Stimulated activated CD8-positive, alpha-beta memory T cell treated with anti-CD3 and anti-CD28 coated beads, Interleukin-4, amount 100 ng/mL, for 48 hours (primary cell): ENCODE measurements around the gene SPECC1L.
"Not testable (repeated sequence)": the region's sequence is repeated elsewhere in the genome, so short reads cannot be mapped to it uniquely, and the experiment has no call there.

Experiments
- DNase-seq: peaks from one replicate; pipeline ENCODE4 v3.0.0-alpha.2; 2020

Gene SPECC1L

DNA sequence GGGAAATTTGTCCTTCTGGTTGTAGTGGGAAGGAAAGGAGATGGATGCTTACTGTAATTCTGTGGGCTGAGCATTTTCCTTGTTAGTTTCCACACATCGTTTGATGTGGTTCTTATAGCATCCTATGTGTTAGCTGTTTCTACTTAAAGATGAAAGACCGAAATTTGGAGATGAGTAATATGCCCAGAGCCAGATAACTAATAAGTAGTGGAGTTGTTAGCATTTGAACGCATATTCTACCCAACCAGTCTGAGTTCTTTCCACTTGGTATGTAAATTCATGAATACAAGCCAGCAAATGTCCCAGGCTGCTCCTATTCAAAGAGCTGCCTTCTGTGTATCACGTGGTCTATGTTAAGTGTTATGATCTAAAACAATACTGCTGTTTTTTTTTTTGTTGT lies 14.6 kb downstream of the SPECC1L start:
- no peak for DNase-seq

DNA sequence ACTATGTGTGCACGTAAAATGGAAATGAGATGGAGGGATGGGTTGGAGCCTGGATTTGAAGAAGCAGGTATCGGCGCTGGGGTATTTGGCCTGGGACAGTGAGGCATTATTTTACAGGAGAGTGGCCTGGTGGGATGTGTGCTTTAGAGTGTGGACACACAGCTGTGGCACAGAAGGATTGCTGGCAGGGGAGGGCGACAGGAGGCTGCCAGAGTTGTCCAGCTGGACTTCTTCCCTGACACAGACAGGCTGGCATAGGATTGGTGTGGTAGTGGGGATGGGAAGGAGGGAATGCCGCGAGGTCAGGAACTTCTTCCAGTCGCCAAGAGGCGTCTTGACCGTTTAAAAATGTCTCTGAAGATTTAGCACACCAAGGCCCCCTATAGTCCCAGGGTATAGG lies 16.6 kb downstream of the SPECC1L start:
- DNase-seq = not testable (repeated sequence)

DNA sequence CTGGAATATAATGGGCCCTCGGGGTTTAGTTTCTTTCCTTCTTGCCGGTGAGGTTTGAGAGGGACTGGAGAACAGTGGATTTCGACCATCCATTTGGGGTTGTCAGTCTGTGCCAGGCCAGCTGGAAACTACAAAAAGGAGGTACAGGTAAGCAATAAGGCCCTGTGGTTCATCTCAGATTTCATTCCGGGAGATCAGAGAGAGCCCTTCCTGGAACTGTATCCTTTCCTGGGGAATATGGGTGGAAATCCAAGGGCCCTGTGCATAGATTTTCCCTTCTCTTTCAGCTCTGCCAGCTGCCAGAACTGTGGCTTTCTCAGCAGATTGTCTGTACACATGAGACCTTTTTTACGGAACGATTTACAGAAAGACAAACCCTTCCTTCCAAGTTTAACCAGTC lies 17.2 kb downstream of the SPECC1L start:
- not testable (repeated sequence) for DNase-seq

DNA sequence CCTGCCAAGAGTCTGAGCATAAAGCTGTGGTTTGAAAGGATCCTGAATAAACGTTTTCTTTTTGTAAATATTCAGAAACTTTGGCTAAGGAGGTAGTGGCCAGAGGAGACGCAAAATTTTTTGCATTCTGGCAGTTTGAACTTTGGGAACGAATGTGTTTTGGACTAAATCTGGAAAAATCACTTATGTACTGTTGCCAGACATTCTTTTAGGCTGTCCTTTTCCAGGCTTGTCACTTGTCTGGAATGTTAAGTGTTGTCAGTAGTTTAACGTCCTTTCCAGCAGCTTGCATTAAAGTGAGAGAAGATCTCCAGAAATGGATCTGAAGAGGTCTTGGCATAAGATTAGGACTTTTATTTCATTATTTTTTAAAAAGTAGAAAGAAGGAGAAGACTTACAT lies 18.5 kb downstream of the SPECC1L start:
- no peak for DNase-seq

DNA sequence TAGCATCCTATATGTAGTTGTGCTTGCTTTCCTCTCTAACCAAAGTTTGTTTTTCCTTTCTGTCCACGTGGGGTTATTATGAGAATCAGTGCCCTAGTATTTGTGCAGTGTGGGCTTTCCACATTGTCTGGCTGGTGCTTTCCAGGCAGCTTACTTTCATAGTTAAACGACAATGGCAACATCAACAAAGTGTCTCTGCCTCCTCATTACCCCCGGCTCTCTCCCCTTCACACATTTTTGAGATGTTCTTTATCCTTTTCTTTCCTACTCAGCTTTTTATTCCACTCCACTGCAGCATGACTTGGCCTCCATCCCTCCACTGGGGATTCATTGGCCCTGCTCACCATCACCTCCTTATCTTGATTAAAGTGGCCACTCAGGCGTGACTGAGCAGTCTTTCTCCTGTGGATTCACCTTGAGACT lies 19.1 kb downstream of the SPECC1L start:
- no peak for DNase-seq

DNA sequence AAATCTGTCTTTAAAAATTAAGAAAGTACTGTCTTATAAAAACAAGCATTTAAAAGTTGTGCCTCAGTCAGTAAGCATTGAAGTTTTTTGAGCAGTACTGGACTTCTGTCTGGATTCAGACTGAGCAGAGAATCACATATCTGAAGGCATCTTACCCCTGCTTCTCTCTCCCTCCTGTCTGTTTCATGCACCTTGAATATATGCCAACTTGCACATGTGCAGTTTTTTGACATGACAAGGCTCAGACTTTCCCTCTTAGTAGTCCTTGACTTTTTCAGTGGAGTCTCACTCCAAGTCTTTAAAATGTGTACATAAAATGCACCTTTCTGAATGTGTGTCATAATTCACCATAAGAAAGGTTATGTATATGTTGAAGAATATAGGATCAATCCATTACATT lies 19.8 kb downstream of the SPECC1L start:
- DNase-seq = no peak

DNA sequence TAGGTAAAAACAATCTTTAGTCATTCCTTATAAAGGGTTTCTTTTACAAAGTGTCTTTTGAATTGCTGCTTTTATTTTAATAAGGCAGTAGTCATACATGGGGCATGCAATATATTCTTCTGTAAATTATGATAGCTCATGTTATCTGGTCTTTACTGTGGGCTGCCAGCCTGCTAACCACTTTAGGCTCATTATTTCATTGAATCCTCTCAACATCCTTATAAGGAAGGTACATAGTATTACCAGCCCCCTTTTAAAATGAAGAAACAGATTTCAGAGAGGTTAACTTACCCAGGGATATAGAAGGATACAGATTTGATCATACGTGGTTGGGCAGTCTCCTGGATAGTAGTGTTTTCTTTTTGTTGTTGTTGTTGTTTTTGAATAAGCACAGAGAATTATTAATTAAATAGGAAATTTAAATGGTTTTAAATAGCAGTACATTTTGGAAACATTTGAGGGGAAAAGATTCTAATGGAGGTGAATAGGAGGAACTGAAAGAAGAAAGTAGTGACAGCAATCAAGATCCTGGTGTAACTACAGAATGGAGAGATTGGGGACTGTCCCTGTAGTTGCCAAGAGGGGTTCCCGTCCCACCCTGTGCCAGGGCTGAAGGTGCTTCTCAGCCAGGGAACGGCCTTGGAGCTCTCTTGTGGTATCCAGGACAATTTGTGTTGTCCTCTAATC lies 21.0 kb downstream of the SPECC1L start:
- DNase-seq = no peak

DNA sequence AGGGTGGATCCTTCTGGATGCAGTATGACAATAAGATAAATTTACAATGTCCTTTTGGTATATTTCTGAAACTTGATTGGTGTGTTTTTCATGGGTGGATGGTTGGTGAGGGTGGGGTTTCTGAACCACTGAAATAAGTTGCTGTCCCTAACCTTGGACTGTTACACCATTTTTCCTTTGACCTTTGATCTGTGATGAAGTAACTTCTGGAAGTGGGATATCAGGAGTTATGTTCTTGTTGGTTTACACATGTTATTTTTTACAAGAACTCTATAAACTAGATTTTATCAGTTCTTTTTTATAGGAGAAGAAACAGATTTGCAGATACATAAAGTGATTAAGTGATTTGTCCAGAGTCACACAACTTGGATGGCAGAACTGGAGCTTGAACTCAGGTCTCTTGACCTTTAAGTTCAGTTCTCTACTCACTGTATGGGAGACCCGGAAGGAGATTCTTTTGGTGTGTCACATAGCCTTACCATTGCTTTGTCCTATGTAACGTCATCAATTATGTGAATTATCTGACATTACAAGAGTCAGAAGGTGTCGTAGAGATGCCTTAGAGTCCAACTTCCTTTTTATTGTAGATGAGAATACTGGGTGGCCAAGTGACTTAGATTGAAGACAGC lies 21.7 kb downstream of the SPECC1L start:
- DNase-seq = not testable (repeated sequence)

DNA sequence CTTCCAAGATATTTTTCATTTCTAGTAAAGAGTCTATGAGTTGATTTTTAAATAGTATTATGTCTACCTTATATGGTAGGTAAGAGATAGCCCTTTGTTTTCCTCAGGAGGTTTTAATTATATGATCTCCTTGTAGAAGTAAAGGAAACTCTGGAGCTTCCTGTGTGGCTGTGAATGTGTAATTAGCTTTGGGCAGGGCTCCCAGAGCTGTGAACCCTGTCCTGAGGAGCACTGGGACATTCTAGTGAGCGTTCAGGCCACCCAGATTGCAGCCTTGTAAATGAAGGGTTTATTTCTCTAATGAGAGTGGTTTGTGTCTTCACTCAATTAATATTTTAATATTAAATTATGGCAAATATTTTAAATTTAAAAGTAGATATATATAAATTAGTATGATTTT lies 24.3 kb downstream of the SPECC1L start:
- not testable (repeated sequence) for DNase-seq

DNA sequence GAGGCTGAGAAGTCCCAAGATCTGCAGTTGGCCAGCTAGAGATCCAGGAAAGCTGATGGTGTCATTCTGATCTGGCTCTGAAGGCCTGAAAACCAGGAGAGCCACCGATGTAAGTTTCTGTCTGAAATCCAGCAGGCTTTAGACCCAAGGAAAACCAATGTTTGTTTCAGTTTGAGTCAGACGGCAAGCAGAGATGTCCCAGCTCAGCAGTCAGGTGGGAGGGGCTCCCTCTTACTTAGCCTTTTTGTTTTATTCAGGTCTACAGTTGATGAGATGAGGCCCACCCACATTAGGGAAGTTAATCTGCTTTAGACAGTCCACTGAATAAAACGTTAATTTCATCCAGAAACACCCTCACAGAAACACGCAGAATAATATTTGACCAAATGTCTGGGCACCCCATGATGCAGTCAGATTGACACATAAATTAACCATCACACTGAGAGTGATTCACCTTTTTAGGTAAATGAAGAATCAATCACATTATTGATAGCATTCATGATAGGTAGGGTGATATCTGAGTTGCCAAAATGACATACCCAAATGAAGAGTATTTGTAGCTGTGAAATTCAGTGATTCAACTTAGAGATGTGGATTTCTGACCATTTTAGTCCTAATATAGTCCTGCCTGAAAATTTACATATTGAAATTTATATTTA lies 28.0 kb downstream of the SPECC1L start:
- DNase-seq = not testable (repeated sequence)

DNA sequence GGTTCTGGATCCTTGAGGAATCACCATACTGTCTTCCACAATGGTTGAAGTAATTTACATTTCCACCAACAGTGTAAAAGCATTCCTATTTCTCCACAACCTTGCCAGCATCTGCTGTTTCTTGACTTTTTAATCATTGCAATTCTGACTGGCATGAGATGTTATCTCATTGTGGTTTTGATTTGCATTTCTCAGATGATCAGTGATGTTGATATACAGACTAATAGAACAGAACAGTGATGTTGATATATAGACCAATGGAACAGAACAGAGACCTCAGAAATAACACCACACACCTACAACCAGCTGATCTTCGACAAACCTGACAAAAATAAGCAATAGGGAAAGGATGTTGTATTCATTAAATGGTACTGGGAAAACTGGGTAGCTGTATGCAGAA lies 29.9 kb downstream of the SPECC1L start:
- DNase-seq = not testable (repeated sequence)

DNA sequence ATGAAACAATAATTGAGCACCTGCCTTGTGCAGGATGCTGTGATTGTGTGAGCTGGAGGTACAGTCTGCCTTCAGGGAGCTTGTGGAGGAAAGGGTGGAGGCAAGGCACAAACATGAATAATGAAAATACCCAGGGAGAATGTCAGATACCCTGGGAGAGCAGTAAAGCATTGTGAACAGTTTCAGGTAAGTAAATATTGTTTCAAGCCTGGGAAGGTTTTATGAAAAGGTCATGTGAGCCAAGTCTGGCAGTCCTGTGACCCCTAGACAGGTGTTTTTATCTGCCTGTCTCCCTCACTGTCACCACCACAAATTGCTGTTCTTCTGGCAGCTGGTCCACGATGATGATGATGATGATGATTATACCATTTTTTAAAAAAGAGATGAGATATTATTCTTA lies 32.0 kb downstream of the SPECC1L start:
- no peak for DNase-seq

DNA sequence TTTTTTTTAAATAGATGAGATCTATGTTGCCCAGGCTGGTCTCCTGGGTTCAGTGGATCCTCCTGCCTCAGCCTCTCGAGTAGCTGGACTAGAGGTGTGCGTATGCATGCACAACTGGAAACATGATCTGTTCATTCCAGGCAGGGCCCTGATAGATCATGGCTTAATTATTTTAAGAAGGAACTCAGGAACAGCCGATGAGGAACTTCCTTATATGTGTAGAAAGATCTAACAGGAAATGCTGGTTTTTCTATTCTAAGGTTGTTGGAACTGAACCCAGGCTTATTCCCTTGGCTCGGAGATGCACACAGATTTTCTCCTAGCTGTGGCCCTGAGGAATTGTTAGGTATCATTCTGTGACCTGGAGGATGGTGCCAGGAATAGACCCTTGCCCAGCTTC lies 32.4 kb downstream of the SPECC1L start:
- no peak for DNase-seq

DNA sequence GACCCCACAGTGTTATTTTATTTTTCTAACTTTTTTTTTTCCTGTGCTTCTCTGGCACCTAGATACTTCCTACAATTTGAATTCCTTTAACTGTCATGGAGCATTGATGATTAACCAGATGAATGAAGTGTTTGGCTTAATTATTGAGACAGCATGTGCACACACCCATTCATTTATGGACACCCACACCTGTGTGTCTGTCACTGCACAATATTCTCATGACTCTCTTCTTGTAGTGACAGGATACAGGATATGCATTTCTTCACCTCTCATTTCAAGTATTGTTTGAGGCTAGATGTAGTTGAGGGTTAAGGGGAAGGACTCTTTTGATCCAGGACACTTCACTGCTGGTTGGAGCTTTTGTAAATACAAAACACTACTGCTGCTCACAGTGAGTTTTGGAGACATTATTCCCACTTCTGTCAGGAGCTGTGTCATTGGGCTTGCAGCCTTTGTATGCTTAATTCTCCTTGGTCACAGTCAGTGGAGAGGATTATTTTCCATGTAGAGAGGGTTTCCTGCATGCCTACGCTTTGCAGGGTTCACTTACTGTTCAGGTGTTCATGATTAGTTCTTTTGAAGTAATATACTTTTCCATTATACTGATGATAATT lies 33.5 kb downstream of the SPECC1L start:
- DNase-seq = no peak

DNA sequence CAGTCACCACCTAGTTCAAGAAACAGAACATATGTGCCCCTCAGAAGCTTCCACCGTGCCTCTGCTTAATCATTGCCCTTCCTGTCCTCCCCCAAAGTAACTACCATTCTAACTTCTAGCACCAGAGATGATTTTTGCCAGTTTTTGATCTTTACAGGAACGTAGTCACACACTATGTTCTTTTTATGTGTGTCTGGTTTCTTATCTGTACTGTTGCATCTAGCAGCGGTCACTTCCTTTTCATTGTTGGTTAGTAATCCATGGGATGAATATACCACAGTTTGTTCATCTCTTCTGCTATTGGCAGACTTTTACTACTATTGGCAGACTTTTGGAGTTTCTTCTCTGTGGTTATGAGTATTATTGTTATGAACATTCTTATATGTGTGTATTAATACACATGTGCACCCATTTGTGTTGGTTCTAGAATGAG lies 34.6 kb downstream of the SPECC1L start:
- no peak for DNase-seq

DNA sequence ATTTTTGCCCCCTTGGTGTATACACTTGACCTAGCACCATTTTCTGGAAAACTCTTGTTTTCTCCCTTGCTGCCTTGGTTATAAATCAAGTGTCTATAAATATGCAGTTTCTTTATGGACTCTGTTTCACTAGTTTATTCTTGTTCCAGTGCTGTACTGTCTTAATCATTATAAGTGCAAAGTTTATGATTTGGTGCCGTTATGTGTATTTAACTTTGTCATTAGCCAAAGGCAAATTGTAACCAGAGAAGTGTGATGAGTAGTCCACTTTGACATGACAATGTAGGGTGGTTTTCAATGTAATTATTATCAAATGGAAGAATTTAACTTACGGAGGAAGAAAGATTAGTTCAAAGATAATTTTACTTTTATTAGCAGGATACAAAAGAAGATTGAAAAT lies 40.3 kb downstream of the SPECC1L start:
- no peak for DNase-seq

DNA sequence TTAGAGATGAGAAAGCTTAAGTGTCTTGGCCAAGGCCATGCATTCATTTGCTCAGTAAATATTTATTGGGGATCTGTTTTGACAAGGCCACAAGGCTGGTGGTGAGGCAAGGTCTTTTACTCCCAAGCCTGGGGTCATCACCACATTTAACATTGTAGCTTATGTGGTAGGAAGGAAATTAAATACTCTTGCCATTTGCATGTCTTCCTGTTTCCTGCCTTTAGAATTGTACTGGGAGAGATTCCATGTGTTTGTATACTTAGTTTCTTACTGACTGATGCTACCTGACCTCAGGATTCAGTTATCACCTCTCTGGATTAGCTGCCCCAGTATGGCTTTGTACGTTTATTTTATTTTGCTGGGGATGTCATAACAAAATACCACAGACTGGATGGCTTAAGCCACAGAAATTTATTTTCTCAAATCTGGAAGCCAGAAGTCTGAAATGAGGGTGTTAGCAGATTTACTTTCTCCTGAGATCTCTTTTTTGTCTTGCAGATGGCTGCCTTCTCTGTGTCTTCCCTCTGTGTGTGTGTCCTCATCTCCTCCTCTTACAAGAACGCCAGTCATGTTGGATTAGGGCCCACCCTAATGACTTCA lies 44.8 kb downstream of the SPECC1L start:
- DNase-seq = no peak

DNA sequence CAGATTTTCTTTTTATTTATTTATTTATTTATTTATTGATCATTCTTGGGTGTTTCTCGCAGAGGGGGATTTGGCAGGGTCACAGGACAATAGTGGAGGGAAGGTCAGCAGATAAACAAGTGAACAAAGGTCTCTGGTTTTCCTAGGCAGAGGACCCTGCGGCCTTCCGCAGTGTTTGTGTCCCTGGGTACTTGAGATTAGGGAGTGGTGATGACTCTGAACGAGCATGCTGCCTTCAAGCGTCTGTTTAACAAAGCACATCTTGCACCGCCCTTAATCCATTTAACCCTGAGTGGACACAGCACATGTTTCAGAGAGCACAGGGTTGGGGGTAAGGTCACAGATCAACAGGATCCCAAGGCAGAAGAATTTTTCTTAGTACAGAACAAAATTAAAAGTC lies 45.6 kb downstream of the SPECC1L start:
- not testable (repeated sequence) for DNase-seq

DNA sequence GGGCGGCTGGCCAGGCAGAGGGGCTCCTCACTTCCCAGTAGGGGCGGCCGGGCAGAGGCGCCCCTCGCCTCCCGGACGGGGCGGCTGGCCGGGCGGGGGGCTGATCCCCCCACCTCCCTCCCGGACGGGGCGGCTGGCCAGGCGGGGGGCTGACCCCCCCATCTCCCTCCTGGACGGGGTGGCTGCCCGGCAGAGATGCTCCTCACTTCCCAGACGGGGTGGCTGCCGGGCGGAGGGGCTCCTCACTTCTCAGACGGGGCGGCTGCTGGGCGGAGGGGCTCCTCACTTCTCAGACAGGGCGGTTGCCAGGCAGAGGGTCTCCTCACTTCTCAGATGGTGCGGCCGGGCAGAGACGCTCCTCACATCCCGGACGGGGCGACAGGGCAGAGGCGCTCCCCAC lies 46.9 kb downstream of the SPECC1L start:
- not testable (repeated sequence) for DNase-seq

DNA sequence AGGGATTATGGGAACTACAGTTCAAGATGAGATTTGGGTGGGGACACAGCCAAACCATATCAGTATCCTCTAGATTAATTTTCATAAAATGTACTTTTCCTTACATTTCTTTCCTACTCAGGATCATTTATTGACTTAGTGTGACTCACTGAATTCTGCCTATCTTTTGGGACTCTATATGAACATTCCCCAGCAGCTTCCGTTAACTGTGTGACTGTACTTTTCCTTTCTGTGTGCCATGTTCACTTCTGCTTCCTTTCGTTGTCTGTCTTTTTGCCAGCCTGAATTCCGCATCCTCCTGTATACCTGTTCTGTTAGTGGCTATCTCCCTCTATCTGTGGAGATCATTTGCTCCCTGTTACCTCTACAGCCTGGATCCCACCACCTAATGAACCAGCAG lies 48.8 kb downstream of the SPECC1L start:
- DNase-seq = no peak

DNA sequence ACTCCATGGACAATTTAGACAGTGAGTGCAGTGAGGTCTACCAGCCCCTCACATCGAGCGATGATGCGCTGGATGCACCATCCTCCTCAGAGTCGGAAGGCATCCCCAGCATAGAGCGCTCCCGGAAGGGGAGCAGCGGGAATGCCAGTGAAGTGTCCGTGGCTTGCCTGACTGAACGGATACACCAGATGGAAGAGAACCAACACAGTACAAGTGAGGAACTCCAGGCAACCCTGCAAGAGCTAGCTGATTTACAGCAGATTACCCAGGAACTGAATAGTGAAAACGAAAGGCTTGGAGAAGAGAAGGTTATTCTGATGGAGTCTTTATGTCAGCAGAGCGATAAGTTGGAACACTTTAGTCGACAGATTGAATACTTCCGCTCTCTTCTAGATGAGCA lies 51.4 kb downstream of the SPECC1L start:
- DNase-seq = no peak

DNA sequence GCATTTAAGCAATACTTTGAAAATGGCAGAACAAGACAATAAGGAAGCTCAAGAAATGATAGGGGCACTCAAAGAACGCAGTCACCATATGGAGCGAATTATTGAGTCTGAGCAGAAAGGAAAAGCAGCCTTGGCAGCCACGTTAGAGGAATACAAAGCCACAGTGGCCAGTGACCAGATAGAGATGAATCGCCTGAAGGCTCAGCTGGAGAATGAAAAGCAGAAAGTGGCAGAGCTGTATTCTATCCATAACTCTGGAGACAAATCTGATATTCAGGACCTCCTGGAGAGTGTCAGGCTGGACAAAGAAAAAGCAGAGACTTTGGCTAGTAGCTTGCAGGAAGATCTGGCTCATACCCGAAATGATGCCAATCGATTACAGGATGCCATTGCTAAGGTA lies 51.9 kb downstream of the SPECC1L start:
- DNase-seq = no peak

DNA sequence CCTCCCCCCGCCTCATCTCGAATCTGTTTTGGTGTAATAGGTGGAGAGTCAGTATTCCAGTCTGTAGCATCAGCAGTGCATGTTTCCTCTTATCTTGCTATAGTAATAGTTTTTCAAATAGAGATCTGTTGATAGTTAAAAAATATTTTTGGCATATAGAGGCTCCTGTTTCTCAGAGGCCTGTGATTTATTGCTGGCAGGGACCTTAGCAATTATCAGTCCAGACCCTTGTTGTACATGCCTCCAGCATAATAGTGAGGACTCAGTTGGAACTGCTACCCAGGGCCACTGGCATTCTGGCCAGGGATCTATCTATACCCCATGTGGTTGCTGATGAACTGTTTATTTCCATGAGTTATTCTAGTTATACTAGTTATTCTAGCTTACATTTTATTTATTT lies 52.6 kb downstream of the SPECC1L start:
- DNase-seq = no peak
